RWPE1 (cell line): Measurements from ENCODE around the gene PARVG.

Experiments used
- CTCF ChIA-PET: fragments of 350-600 bp; sonication (Branson Sonifier 250); formaldehyde crosslinking; extraction: SDS; loops from one replicate; lab custom pipeline; 2021; lab: Yijun Ruan, JAX
- POLR2A ChIA-PET: fragments of 400-600 bp; formaldehyde crosslinking; extraction: SDS; loops from one replicate; lab custom pipeline; 2020; ENCODE audit warnings: antibody characterized with exemption; ENCODE audit not compliant: low non-redundant PET; lab: Yijun Ruan, JAX
- DNase-seq: peaks from one replicate; pipeline ENCODE4 v3.0.0; 2012; ENCODE audit warnings: low spot score
- H3K27ac ChIP-seq: fragments of 450-650 bp; 2 replicates; pipeline ENCODE4 v1.5.1; 2017
- CTCF ChIP-seq: fragments of 450-650 bp; conservative IDR thresholded peaks from 2 replicates; pipeline ENCODE4 v1.5.1; 2017; ENCODE audit warnings: low read depth, mild to moderate bottlenecking

The PARVG gene

DNA sequence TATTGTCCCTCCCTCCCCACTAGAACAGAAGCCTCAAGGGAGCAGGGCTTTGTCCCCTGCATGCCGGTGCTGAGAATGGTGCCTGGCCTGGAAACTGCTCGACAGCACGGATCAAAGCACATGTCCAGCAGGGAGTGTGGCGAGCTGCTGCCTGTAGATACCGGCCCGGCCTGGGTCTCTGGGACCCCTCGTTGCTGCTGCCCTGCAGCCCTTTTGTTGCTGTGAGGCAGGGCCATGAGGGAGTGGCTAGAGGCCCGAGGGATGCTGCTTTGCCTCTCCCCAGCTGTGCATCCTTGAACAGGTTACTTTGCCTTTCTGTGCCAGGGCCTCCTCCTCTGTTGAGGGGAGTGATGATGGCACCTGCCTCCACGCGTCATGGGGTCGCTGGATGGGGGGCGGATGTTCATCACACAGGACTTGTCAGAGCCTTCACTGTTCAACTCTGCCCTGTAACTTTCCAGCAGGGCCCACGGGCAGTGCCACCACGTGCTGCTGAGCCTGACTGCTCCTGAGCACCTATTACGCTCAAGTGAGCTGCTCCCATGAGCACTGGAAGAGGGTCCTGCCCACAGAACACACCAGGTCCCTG, 15.3 kb upstream of the PARVG start:
- ChIA-PET CTCF (no interaction called here), POLR2A (no interaction called here)
- no peak overlapping the region for H3K27ac ChIP-seq
- no peak for TF ChIP-seq CTCF
- no peak for DNase-seq

GRCh38 chr22:44166498-44167276, 14.0 kb upstream of the PARVG start:
- no peak for DNase-seq
- ChIA-PET POLR2A (no interaction called here), CTCF (no interaction called here)
- no peak for TF ChIP-seq CTCF
- no peak overlapping the region for H3K27ac ChIP-seq

- H3K27ac ChIP-seq: no peak overlapping the region
- TF ChIP-seq CTCF: no peak
- POLR2A ChIA-PET: no interaction called here
- no peak for DNase-seq
- CTCF ChIA-PET: no interaction called here
Measured at GRCh38 chr22:44167501-44167900, 13.2 kb upstream of the PARVG start.

GRCh38 chr22:44168206-44168605, 12.5 kb upstream of the PARVG start:
- DNase-seq: no peak
- ChIA-PET POLR2A (no interaction called here), CTCF (interaction anchor here (0.6 kb wide), 1 partner anchor 609 kb away, joined by 5 read pairs; no protein-coding TSS in a partner anchor)
- TF ChIP-seq CTCF: no peak
- H3K27ac ChIP-seq: no peak overlapping the region

GRCh38 chr22:44170470-44170869, 10.3 kb upstream of the PARVG start:
- no peak for TF ChIP-seq CTCF
- POLR2A ChIA-PET: no interaction called here
- H3K27ac ChIP-seq: no peak overlapping the region
- no peak for DNase-seq
- CTCF ChIA-PET: no interaction called here

- DNase-seq: no peak
- CTCF ChIA-PET: no interaction called here
- no peak overlapping the region for H3K27ac ChIP-seq
- POLR2A ChIA-PET: no interaction called here
- no peak for TF ChIP-seq CTCF
Measured at GRCh38 chr22:44171561-44171960, 9.2 kb upstream of the PARVG start.
